IPS-NIHi11 (cell line): ENCODE results near the gene CCDC12.

Experiments used
- DNase-seq: peaks from one replicate; pipeline ENCODE4 v3.0.0; 2012; ENCODE audit warnings: mixed read lengths, low spot score

CCDC12 gene

GRCh38 chr3:46891132-46891531 lies 85.4 kb downstream of the CCDC12 start:
- no peak for DNase-seq

- DNase-seq: no peak
Observed at GRCh38 chr3:46890132-46890531, 86.4 kb downstream of the CCDC12 start.

DNA sequence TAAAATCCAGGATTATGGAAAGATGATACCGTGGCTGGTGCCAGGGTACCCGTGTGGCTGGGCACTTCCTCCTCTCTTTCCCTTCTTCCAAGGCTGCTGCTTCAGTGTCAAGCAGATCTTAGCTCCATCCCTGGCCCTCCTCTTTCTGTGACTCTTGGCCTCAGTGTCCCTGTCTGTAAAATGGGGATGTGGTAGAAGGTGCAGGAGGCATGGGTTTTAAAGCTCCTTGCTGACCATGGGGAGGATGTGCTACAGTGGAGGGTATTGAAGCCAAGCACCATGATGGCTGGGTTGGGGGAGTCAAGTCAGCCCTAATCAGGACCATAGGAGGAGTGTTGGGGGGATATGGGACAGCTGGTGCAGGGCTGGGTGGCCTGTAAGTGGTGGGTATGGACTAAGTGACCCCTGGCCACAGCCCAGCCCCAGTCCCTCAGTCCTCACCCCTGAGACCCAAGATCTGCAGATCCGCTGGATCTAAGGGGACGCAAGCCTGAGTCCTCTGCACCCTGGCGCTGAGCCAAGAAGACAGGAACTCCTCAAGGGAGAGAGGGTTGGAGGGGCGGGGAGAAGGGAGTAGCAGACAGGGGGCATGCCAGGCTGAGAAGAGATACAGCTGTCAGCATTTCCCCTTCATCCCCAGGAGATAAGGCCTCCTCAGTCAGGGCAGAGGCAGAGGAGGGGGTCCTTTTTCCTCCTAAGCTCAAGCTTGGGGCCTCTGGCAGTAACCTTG lies 87.0 kb downstream of the CCDC12 start:
- DNase-seq: no peak

DNA sequence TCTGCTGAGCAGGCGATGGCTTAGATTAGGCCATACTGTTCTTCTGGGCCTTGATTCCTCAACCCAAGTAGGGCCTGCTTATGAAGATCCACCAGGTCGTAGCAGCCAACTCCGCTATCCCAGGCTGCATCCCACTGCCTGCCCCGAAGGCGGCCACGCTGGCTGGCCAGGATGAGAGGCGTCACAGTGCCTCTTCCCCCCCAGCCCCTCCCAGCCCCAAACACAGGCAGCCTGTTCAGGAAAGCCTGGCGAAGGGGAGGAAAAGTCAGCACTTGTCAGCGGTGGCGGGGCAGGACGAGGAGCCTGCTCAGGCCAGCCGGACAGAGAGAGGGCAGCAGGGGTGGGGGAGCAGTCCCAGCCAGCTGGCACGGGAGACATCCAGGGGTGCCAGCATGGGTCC lies 87.8 kb downstream of the CCDC12 start:
- no peak for DNase-seq

DNA sequence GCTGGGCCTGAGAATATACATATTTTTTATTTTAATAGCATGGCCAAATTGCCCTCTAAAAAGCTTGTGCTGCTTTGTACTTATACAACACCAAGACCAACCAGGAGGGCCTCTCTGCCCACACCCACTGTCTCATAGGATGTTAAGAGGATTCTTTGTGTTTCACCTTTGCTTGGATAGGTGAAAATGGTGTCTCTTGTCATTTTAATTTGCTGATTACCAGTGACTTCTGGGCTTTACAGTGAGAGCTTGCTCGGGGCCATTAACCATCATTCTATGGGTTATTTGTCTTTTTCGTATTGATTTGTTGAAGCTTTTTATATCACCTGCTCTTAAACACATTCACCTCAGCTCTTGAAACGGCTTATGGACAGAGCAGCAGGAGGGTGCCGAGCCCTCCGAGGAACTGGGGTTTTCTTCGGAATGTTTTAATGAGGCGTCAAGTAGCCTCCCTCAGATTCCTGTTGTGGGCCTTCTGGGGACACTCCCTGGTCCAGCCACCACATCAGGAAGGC lies 88.5 kb downstream of the CCDC12 start:
- DNase-seq: no peak

DNA sequence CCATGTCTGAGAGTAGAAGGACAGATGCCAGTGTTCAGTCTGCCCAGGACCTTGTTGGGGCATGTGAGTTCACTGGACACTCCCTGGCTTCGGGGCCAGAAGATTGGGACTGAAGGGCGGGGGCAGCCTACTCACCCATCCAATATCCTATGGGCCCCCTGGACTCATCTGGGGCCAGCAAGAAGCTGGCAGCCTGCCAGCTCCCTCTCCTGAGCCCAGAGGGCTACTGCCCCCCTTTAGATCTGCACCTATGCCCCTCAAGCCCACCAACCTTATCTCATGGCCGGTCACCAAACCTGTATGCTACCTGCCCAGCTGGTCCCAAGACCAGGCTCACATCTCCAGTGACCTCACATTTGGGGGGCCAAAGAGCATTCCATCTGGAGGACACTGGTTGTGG lies 90.9 kb downstream of the CCDC12 start:
- no peak for DNase-seq

GRCh38 chr3:46884929-46885328 lies 91.6 kb downstream of the CCDC12 start:
- DNase-seq: no peak

DNA sequence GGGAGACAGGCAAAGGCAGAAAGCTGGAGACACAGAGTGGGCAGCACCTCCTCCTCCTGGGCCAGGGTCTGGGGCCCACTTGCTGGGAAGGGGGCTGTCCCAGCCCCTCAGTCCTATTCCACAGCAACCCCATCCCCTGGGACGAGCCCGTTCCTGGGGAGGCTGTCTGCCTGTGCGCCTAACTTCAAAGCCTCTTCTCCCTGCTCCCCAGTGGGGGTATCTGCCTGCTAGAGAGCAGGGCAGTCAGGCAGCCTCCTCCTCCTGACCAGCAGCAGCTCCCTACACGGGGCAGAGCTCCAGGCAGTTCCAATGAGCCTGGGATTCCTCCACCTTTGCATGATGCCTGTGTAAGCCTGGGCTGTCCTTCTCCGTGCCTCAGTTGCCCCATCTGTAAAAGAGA lies 92.1 kb downstream of the CCDC12 start:
- no peak for DNase-seq

DNA sequence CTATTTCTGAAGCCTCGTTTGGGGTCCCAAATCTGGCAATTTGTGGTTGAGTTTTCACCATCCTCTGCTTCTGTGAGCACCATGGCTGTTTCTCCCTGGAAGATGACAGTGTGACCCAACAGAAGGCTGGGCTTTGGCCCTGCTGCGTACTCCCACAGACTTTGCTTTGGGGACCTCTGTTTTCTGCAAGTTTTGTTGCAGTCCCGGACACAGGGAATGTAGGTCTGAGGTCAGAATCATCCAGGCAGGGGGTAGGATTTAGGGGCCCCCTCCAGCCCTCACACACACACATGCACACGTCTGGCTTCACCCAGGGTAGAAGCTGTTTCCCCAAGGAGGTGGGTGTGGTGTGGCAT lies 92.7 kb downstream of the CCDC12 start:
- no peak for DNase-seq

DNA sequence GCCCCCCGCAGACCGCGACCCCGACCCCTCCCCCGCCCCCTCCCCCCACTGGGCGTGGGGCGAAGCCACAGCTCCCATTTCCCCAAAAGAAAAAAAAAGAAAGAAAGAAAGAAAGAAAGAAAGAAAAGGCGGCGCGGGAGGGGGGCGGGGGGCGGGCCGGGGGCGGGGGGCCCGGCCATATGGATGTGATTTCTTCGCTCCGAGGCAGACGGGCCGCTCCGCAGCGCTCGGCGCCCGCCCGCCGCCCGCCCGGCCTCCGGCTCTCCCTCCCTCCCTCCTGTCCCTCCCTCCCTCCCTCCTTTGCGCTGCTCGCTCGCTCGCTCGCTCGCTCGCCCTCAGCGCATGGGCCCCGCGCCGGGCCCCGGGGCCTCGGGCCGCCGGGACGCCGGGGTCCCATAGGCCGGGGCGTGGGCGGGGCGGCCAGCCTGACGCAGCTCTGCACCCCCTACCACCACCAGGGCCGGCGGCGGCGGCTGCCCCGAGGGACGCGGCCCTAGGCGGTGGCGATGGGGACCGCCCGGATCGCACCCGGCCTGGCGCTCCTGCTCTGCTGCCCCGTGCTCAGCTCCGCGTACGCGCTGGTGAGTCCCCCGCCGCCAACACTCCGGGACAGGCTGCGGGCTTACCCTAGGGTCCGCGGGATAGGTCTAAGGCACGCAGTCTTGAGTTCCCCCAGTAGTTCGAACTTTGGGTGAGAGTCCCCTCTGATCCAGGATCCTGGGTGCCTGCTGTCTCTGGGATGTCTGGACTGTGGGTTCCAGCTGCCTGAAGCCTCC lies 93.3 kb downstream of the CCDC12 start:
- DNase-seq: peak; percentile 72

DNA sequence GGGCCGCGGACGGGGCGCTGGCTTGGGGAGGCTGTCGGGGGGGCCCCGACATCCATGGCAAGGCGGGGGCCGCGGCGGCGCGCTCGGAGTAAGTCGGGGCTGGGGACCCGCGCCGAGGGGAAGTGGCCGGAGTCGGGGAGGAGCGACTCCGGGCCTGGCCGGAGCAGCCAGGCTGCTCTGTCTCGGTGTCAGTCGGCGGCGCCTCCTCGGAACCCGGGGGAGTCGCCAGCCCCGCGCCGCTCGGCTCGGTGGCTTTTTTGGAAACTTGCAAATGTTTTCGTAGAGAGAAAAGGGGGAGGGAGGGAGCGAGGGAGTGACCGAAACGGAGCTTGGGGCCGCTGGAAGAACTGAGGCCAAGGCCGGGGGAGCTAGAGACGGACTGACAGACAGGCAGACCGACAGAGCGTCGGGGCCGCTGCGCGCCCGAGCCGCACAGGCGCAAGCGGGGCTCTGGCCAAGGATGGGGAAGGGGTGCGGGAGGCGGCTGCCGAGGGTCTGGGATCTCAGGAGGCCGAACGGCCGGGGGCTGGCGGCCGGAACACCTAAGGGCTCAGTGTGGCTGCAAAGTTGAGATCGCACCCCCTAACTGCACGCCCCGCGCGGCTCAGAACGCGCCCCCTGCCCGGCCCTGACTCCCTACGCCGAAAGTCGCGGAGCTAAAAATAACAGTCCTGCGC lies 94.0 kb downstream of the CCDC12 start:
- DNase-seq: peak; percentile 65

GRCh38 chr3:46881596-46882376 lies 94.8 kb downstream of the CCDC12 start:
- DNase-seq: peak; percentile 77

DNA sequence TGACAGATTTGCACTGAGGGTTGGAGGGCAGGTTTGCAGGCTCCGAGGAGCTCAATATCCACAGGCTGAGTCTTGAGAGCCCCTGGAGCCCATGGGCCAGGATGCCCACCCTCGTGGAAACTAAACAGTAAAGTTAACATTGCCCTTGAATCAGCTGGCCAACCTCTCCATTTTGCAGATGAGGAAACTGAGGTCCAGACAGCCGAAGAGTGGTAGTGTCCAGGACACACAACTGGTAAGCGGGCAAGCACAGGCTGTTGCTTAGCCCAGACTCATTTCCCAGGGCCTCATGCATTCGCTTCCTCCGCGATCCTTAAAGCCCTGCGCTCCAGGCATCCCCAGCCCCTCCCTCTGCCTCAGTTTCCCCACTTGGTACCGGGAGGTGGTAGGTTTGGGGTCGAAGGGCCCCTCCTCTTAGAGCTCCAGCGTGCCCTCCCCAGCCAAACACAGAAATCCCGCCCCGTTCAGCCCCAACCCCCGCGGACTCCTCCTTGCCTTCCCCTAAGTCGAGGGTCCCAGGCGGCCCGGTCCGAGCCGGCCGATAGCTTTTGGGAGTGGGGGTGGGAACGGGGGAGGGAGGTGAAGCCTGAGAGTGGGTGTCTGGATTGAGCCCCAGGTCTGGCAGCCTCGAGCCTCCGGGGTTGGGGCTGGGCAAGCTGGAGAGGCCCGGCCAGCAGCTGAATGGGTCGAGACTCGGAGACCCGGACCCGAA lies 95.5 kb downstream of the CCDC12 start:
- no peak for DNase-seq

- DNase-seq: no peak
Observed at GRCh38 chr3:46878781-46879436, 97.6 kb downstream of the CCDC12 start.

DNA sequence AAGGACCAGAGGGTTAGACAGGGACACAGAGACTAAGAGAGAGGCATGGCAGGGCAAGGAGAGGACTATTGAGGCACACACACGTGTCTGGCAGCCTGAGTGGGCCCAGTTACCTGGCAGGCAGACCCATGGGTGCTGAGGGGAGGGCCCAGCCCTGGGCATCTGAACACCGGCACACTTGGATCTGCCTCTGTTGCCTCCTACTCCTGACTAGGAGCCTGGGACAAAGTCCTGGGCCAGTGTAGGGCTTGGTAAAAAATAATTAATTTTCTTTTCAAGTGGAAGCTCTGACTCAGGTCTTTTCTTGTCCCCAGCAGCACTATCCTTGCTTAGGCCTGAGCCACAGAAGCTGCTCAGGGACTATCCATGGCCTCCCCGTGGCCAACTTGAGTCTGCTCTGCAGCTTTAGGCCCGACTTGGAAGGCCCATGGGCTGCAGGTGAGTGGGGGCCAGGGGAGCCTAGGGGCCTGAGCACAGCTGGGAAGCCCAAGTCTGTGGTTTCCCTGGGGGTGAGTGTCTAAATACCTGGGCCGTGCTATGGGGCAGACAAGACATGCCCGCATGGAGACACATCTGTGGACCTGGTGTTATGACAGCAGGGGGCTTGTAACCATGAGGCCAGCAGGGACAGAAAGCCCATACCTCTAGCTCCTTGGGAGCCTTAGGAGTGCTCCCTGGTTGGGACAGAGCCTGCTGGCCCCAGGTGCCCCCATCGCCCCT lies 99.0 kb downstream of the CCDC12 start, which contains the start of gene PTH1R:
PTH1R (plus strand) TSS at position 316 of the 720 bp plus-strand sequence. CDS start 5,839 bp downstream, outside the sequence.
- no peak for DNase-seq

GRCh38 chr3:46876313-46877300 lies 99.9 kb downstream of the CCDC12 start:
- DNase-seq: no peak

DNA sequence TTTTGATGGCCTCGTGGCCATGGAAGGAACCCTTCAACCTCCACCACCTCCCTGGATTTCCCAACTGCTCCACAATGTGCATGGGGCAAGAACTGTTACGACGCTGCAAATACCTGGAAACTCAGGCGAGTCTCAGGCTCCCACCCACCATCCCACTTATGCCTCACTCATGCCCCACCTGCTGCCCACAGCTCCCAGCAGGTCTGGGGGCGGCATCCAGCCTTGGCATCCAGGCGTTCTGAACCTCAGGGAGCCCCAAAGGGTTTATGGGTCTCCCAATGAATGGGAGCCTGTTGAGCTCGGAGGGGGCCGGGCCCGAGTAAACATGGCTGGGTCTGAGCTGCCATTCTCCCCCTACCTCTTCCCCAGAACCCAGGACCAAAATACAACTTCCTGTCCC lies 101.0 kb downstream of the CCDC12 start:
- no peak for DNase-seq

DNA sequence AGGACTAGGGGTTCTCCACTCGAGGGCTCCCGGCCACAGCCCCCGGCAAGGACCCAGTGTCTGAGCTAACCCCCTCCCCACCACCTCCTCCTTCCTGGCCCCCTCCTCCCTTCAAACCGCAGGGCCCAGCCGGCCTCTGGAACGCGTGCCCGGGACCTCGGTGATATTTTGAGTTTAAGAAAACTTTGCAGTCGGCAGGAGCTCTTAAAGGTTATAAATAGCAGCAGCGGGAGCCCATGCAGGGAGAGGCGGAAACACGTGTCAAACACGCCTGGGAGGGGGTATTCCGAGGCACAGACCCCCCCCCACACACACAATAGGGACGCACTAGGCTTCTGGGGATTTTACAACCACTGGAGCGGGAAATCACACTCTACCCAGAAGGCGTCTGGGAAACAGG lies 102.1 kb downstream of the CCDC12 start:
- no peak for DNase-seq

GRCh38 chr3:46873521-46873920 lies 103.0 kb downstream of the CCDC12 start:
- DNase-seq: no peak
